HepG2 (cell line): ENCODE measurements around the gene NPIPB6. TPM values are rescaled to one million over a fixed set of nuclear protein-coding genes. Genes with fewer than 3 reads are reported as not detected.

Experiments
- ATAC-seq: fragments of 200-7000 bp; cut with Tn5 transposase; 3 replicates; pipeline ENCODE4 v1.9.1; 2020; ENCODE audit warnings: mild to moderate bottlenecking, moderate library complexity
- BruUV-seq: library from RNA; stranded (reverse); fragments of 400-500 nt; replicated peaks from 2 replicates; lab custom pipeline; 2021; lab: Mats Ljungman, UMichigan
- CTCF ChIA-PET: fragments of 300-600 bp; formaldehyde crosslinking; extraction: SDS; loops from one replicate; lab custom pipeline; 2021; ENCODE audit warnings: low total read pairs, inconsistent platforms, low intra/inter-chr PET ratio; lab: Yijun Ruan, JAX
- POLR2A ChIA-PET: fragments of 350-600 bp; sonication (Branson Sonifier 250); formaldehyde crosslinking; loops from one replicate; lab custom pipeline; 2020; ENCODE audit warnings: antibody characterized with exemption, inconsistent platforms; lab: Yijun Ruan, JAX
- DNase-seq: peaks from one replicate; pipeline ENCODE4 v3.0.0-alpha.2; 2015; ENCODE audit warnings: low spot score
- FAIRE-seq: peaks from 3 replicates; lab custom pipeline; 2011; peaks lifted over from hg19 to GRCh38; lab: Jason Lieb, UNC
- H2AFZ ChIP-seq: one replicate; pipeline ENCODE4 v1.6.1; 2011; ENCODE audit warnings: low read length, inconsistent platforms
- H3K27ac ChIP-seq: fragments of 300-600 bp; 3 replicates; pipeline ENCODE4 v1.8.0; 2011; ENCODE audit warnings: mixed run types, mild to moderate bottlenecking, mixed read lengths, low read length, inconsistent platforms; ENCODE audit not compliant: insufficient read depth; ENCODE audit errors: extremely low read length
- H3K27me3 ChIP-seq, 2 experiments: fragments of 200-600 bp in 1 of 2; 2 replicates in 1 of 2; 3 replicates in 1 of 2; pipeline versions ENCODE4 v1.6.0 to v1.8.0; 2011; ENCODE audit warnings: low read length in 2 of 2, mild to moderate bottlenecking in 2 of 2, moderate library complexity in 2 of 2, inconsistent platforms in 1 of 2; ENCODE audit not compliant: insufficient read depth in 2 of 2, control insufficient read depth in 1 of 2
- H3K36me3 ChIP-seq, 2 experiments: fragments of 200-600 bp in 1 of 2; replicated peaks in 1 of 2; 2 replicates in 1 of 2; 3 replicates in 1 of 2; pipeline versions ENCODE4 v1.5.1 to v1.8.0; 2011; ENCODE audit warnings: low read length in 2 of 2, inconsistent platforms in 1 of 2; ENCODE audit not compliant: insufficient read depth in 2 of 2, control insufficient read depth in 1 of 2
- H3K4me1 ChIP-seq: 2 replicates; pipeline ENCODE4 v1.5.1; 2012; ENCODE audit warnings: low read length, inconsistent platforms; ENCODE audit not compliant: insufficient read depth
- H3K4me2 ChIP-seq: 2 replicates; pipeline ENCODE4 v1.6.0; 2011; ENCODE audit warnings: low read depth, low read length, inconsistent platforms
- H3K4me3 ChIP-seq, 3 experiments: fragments of 200-600 bp in 1 of 3; sonication (generic), shearing (Covaris generic) in 1 of 3; replicated peaks in 1 of 3; 2 replicates each; pipeline ENCODE4 v1.5.1; 2011 to 2016; ENCODE audit warnings: low read length in 3 of 3, inconsistent platforms in 2 of 3, low read depth in 2 of 3, mild to moderate bottlenecking in 2 of 3, control low read depth in 1 of 3, mixed read lengths in 1 of 3; ENCODE audit not compliant: insufficient read depth in 1 of 3
- H3K79me2 ChIP-seq: one replicate; pipeline ENCODE4 v1.6.1; 2011; ENCODE audit warnings: low read length, inconsistent platforms; ENCODE audit not compliant: insufficient read depth
- H3K9ac ChIP-seq: 2 replicates; pipeline ENCODE4 v1.6.0; 2011; ENCODE audit warnings: mild to moderate bottlenecking, low read depth, low read length, inconsistent platforms; ENCODE audit not compliant: insufficient read depth
- H3K9me3 ChIP-seq: 2 replicates; pipeline ENCODE4 v1.5.1; 2012; ENCODE audit warnings: mild to moderate bottlenecking, low read length
- H4K20me1 ChIP-seq: 2 replicates; pipeline ENCODE4 v1.6.0; 2011; ENCODE audit warnings: inconsistent platforms, mild to moderate bottlenecking, low read length, moderate library complexity; ENCODE audit not compliant: insufficient read depth
- MIER2 ChIP-seq: IDR thresholded peaks from 2 replicates; pipeline ENCODE4 v1.6.1; 2016; ENCODE audit warnings: missing biosample characterization, missing genetic modification reagents
- RARA ChIP-seq: IDR thresholded peaks from 2 replicates; pipeline ENCODE4 v1.6.1; 2016; ENCODE audit warnings: missing genetic modification reagents, missing compliant biosample characterization
- REST ChIP-seq, 2 experiments: IDR thresholded peaks; 2 replicates each; pipeline ENCODE4 v1.6.1; 2011 to 2012; ENCODE audit warnings: low read length in 2 of 2, borderline replicate concordance in 1 of 2, low read depth in 1 of 2, mild to moderate bottlenecking in 1 of 2, moderate library complexity in 1 of 2
- ZBTB43 ChIP-seq: sonication (generic); formaldehyde crosslinking; conservative IDR thresholded peaks from 2 replicates; pipeline ENCODE4 v1.4.0; 2020; ENCODE audit warnings: missing genetic modification reagents
- ZNF773 ChIP-seq: sonication (generic); formaldehyde crosslinking; IDR thresholded peaks from 2 replicates; pipeline ENCODE4 v1.4.0; 2020; ENCODE audit warnings: missing genetic modification reagents, borderline replicate concordance
- ZNF841 ChIP-seq: sonication (generic); formaldehyde crosslinking; IDR thresholded peaks from 2 replicates; pipeline ENCODE4 v1.8.1; 2023; ENCODE audit warnings: missing genetic modification reagents, borderline replicate concordance
- ZSCAN29 ChIP-seq: sonication (generic); formaldehyde crosslinking; conservative IDR thresholded peaks from 2 replicates; pipeline ENCODE4 v1.4.0; 2020; ENCODE audit warnings: mild to moderate bottlenecking, missing genetic modification reagents
- WGBS: methylation state at CpG from one replicate; pipeline ENCODE4 v1.1.6; 2017; ENCODE audit warnings: low lambda C conversion rate; 5-methylcytosine and 5-hydroxymethylcytosine counted together
- in situ Hi-C: cut with HindIII; loops from 2 replicates; pipeline ENCODE4 v1.10.0; 2017; ENCODE audit warnings: low pct_unique_long_range_greater_than_20kb; ENCODE audit not compliant: extremely low pct_ligation_motif_present
- intact Hi-C: fragments of 100-400 bp; cut with micrococcal nuclease; formaldehyde crosslinking; loops from one replicate; pipeline ENCODE4 v1.10.0; 2022; ENCODE audit not compliant: unreplicated experiment
- polyA plus RNA-seq, 8 experiments: library from polyadenylated mRNA; depleted of rRNA in 3 of 8; stranded (reverse) in 7 of 8; unstranded in 1 of 8; fragments of >200 nt; fragmentation: Illumina TruSeq in 4 of 8; extraction: Trizol in 4 of 8; gene quantifications; 2 replicates each; pipeline versions ENCODE4 v1.2.1 to v1.2.3, GENCODE V29; 2011 to 2016; ENCODE audit warnings: low read depth in 4 of 8, missing spikeins in 1 of 8, mixed read lengths in 1 of 8; ENCODE audit not compliant: insufficient read depth in 1 of 8
- total RNA-seq, 5 experiments: library from RNA; depleted of rRNA; stranded (reverse); fragments of >200 nt; fragmentation: Illumina TruSeq; extraction: Trizol; gene quantifications; 2 replicates each; pipeline ENCODE4 v1.2.3, GENCODE V29; 2016; ENCODE audit warnings: low read depth in 1 of 5

Gene NPIPB6
- total and polyA plus RNA-seq, 2 of the 13 experiments (the other 11 are each of a cell fraction or from before 2014, with no cell fraction given), result 0.25 TPM; not detected in 1

GRCh38 chr16:28297784-28298510 is 65.4 kb downstream of the NPIPB6 start:
- Histone ChIP-seq H3K4me3 (no peak overlapping the region), H3K4me2 (no peak overlapping the region), H4K20me1 (peaks cover 13% of the 10 kb centered on the region; the same call in 1 of the 2 replicates), H3K79me2 (no peaks in the 10 kb centered on the region), H3K9ac (no peak overlapping the region), H3K27me3 (peaks cover 15 to 54% of the 10 kb centered on the region in 2 experiments), H3K4me1 (peaks cover 10% of the 10 kb centered on the region), H3K27ac (no peak overlapping the region), H3K9me3 (no peaks in the 10 kb centered on the region), H2AFZ (no peak overlapping the region), H3K36me3 (no peaks in the 10 kb centered on the region)
- no TSS peak for BruUV-seq
- in situ Hi-C loops (no loop called here), intact Hi-C loops (no loop called here)
- no peak; the same call in 2 of the 3 replicates for ATAC-seq
- DNase-seq, result no peak
- TF ChIP-seq ZSCAN29 (CRISPR knock-in tag) (no peak), ZBTB43 (no peak), ZNF841 (no peak), REST (IDR thresholded peaks at IDR 0.05; ENCODE audit: borderline replicate concordance in 1 of 2, low read depth in 1 of 2, low read length in 2 of 2) (peak; percentile 48 to 88), RARA (CRISPR knock-in tag) (no peak), ZNF773 (CRISPR knock-in tag) (no peak), MIER2 (CRISPR knock-in tag) (peak; percentile 71; the same call in 1 of the 2 replicates)
- CTCF ChIA-PET, result no interaction called here
- no peak for FAIRE-seq
- POLR2A ChIA-PET, result no interaction called here
- WGBS, result 12% methylated on average over 8 of the region's 11 CpGs
